ENCODE data around the gene S1PR4.

- TF ChIP-seq EP300 (IDR thresholded peaks at IDR 0.05): no peak
- TF ChIP-seq, protein P1, sequence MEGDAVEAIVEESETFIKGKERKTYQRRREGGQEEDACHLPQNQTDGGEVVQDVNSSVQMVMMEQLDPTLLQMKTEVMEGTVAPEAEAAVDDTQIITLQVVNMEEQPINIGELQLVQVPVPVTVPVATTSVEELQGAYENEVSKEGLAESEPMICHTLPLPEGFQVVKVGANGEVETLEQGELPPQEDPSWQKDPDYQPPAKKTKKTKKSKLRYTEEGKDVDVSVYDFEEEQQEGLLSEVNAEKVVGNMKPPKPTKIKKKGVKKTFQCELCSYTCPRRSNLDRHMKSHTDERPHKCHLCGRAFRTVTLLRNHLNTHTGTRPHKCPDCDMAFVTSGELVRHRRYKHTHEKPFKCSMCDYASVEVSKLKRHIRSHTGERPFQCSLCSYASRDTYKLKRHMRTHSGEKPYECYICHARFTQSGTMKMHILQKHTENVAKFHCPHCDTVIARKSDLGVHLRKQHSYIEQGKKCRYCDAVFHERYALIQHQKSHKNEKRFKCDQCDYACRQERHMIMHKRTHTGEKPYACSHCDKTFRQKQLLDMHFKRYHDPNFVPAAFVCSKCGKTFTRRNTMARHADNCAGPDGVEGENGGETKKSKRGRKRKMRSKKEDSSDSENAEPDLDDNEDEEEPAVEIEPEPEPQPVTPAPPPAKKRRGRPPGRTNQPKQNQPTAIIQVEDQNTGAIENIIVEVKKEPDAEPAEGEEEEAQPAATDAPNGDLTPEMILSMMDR (IDR thresholded peaks at IDR 0.05): no peak
- no peak for TF ChIP-seq POLR2A (IDR thresholded peaks at IDR 0.05)
These were observed 12.6 kb downstream of the S1PR4 start for GRCh38 chr19:3190921-3191805.

Measured in tibial nerve (tissue), 4 donors.